ENCODE data around the gene CSPG4. TPM values are rescaled to one million over a fixed set of nuclear protein-coding genes. Genes with fewer than 3 reads are reported as not detected.
A peak's percentile ranks its signal among the peaks of the same experiment; 100 is the strongest.
"Not testable (repeated sequence)": the region's sequence is repeated elsewhere in the genome, so short reads cannot be mapped to it uniquely, and the experiment has no call there.

CSPG4 gene
- total RNA-seq, 1 donor from 2014 or later: 7.8 TPM

DNA sequence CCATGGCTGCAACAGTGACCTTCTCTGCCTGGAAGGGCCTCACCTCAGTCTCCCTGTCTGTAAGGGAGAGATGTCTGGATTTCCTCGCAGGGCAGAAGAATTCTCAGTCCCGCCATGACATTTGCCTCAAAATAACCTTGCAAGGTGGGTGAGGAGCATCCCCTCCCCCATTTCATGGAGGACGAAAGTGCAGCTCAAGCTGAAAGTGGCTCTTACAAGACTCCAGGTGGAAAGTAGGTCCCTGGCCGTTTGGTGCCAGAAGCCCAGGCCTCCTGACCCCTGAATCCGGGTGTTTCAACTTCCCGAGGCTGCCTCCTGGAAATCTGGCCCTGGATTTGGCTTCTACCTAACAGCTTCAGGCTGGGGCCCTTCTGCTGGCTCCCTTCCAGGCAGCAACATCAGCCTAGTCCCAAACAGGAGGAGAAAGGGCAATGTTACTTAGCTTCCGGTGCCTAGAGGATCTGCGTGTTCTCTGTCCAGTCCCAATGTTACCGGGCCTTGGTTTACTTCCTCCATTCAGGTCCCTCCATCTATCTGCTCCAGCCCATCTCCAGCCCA lies 769 bp upstream of the CSPG4 start:
- intact Hi-C loops (cut with DNase I): no loop called here
- no peak for ATAC-seq
- no peak for DNase-seq (ENCODE audit: missing footprints)

GRCh38 chr15:75711495-75711894 lies 1.2 kb downstream of the CSPG4 start:
- ATAC-seq; DNase-seq (ENCODE audit: missing footprints); intact Hi-C loops (cut with DNase I): not testable (repeated sequence)

GRCh38 chr15:75710874-75711273 lies 1.8 kb downstream of the CSPG4 start:
- ATAC-seq; DNase-seq (ENCODE audit: missing footprints); intact Hi-C loops (cut with DNase I): not testable (repeated sequence)

GRCh38 chr15:75709458-75709857 lies 3.2 kb downstream of the CSPG4 start:
- intact Hi-C loops (cut with DNase I): not testable (repeated sequence)
- DNase-seq (ENCODE audit: missing footprints) (peak; percentile 85), ATAC-seq (peak; percentile 64)

DNA sequence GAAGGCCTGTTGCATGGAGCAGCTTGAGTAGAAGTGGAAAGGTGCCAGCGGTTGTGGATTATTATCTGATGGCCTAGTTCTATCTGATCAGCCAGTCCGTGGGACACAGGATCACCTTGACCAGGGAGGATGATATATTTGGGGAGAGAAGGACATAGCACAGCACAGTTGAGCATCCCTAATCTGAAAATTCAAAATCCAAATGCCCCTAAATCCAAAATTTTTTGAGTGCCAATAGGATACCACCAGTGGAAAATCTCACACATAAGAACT lies 6.0 kb downstream of the CSPG4 start:
- DNase-seq (ENCODE audit: missing footprints) (no peak), ATAC-seq (no peak)
- intact Hi-C loops (cut with DNase I): no loop called here

- no peak for ATAC-seq
- intact Hi-C loops (cut with DNase I): no loop called here
Measured at GRCh38 chr15:75705854-75706681, 6.6 kb downstream of the CSPG4 start.

GRCh38 chr15:75705375-75705774 lies 7.3 kb downstream of the CSPG4 start:
- DNase-seq (ENCODE audit: missing footprints); intact Hi-C loops (cut with DNase I); ATAC-seq: not testable (repeated sequence)

More at GRCh38 chr15:75705854-75706681, 6.6 kb downstream of the CSPG4 start:
- no peak for DNase-seq (ENCODE audit: missing footprints)

DNA sequence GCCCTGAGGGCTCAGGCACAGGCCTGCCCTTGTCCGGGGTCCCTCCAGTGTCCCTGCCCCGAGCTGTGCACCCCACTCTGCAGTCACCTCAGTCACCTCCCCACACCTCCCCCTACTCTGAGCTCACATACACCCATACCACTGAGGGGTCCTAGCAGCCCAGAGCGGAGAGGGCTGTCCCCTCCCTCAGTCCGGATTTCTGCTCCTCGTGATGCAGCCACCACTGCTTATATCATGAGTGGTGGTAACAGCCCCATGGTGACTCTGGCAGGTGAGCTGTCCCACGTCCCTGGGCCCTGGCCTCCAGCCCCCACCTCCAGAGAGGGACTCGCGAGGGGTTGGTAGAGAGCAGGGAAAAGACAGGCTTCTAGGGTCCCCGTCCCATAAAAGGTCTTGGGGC lies 8.0 kb downstream of the CSPG4 start:
- intact Hi-C loops (cut with DNase I): no loop called here
- ATAC-seq (no peak), DNase-seq (ENCODE audit: missing footprints) (no peak)

- ATAC-seq (no peak), DNase-seq (ENCODE audit: missing footprints) (no peak)
- intact Hi-C loops (cut with DNase I): no loop called here
Measured at GRCh38 chr15:75704263-75704615, 8.4 kb downstream of the CSPG4 start.

- DNase-seq (ENCODE audit: missing footprints); ATAC-seq: not testable (repeated sequence)
Measured at GRCh38 chr15:75703440-75704262, 9.0 kb downstream of the CSPG4 start.

GRCh38 chr15:75702436-75702835 lies 10.2 kb downstream of the CSPG4 start:
- intact Hi-C loops (cut with DNase I): no loop called here
- no peak for DNase-seq (ENCODE audit: missing footprints)

More at GRCh38 chr15:75703440-75704262, 9.0 kb downstream of the CSPG4 start:
- intact Hi-C loops (cut with DNase I): not testable (repeated sequence)

DNA sequence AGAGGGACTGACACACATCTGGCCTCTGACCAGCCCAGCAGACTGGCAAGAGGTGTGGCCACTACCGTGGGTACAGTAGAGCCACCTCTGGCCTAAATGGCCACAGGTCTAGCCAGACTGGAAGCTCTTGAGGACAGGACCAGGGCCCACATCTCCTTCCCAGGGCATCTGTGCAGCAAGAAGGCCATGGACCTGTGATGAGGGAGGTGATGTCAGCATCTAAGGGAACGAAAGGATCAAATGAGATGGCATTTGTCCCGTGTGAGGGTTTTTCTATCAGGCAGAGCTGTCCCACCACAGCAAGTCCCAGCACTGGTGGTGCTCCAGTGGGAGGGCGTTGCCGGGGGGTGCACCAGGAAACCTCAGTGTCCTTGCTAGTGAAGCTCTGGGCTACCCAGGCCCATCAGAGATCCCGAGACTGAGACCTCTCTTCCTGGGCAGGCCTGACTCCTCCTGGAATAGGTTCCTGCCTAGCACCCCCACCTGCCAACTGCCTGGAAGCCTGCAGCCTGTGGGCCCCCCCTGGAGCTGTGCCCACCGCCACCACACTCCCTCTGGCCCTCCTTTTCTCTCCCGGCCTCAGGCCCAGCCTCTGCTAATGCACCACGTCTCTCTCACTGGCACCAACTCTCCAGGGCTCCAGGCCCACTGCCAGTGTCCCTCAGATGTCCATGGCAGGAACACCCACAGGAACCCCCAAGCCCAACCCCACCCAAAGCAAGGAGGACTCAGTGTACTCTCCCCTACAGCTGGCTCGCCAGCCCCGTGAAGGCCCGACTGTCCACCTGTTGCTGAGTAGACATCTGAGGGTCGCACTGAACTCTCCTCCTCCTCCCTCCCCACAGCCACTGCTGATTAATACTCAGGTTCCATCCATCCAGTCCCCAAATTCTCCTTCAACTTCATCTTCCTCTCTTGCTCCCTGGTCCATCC lies 11.3 kb downstream of the CSPG4 start:
- intact Hi-C loops (cut with DNase I); DNase-seq (ENCODE audit: missing footprints); ATAC-seq: not testable (repeated sequence)

More at GRCh38 chr15:75702436-75702835, 10.2 kb downstream of the CSPG4 start:
- no peak for ATAC-seq

GRCh38 chr15:75699961-75700874 lies 12.4 kb downstream of the CSPG4 start:
- peak; percentile 81 for DNase-seq (ENCODE audit: missing footprints)
- intact Hi-C loops (cut with DNase I): loop anchor here (5.0 kb wide), 1 partner anchor 32 kb away; no protein-coding TSS in a partner anchor
- ATAC-seq: peak; percentile 57

- ATAC-seq: peak; percentile 34
- intact Hi-C loops (cut with DNase I): loop anchor here (5.0 kb wide), 1 partner anchor 33 kb away; no protein-coding TSS in a partner anchor
- DNase-seq (ENCODE audit: missing footprints): not testable (repeated sequence)
Measured at GRCh38 chr15:75699517-75699916, 13.1 kb downstream of the CSPG4 start.

GRCh38 chr15:75697974-75698747 lies 14.5 kb downstream of the CSPG4 start:
- DNase-seq (ENCODE audit: missing footprints): not testable (repeated sequence)
- intact Hi-C loops (cut with DNase I): loop anchor here (5.0 kb wide), 1 partner anchor 34 kb away; no protein-coding TSS in a partner anchor

DNA sequence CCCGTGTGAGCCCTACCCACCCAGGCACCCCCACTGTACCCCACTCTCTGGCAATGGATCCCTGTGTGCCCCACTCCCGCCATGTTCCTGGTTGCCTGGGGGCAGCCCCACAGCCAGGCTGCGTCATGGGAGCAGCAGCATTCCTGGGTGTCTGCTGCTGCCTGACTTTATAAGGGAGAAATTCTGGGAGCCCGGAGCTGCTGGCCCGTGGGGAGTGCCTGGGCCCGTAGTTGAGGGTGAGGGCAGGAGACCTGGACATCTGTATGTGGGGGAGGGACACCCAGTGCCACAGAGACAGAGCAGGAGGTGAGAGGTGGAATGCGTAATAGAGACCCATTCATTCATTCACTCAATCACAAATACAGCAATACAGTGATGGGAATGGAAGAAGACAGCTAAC lies 15.1 kb downstream of the CSPG4 start:
- intact Hi-C loops (cut with DNase I): loop anchor here (5.0 kb wide), 1 partner anchor 35 kb away; no protein-coding TSS in a partner anchor
- ATAC-seq (no peak), DNase-seq (ENCODE audit: missing footprints) (no peak)

More at GRCh38 chr15:75697974-75698747, 14.5 kb downstream of the CSPG4 start:
- not testable (repeated sequence) for ATAC-seq
